RPMI8226 (cell line): Measurements from ENCODE around the gene FERMT2.
A peak's percentile ranks its signal among the peaks of the same experiment; 100 is the strongest.

Experiments
- DNase-seq: peaks from one replicate; pipeline ENCODE4 v3.0.0-alpha.2; 2015

FERMT2 gene

DNA sequence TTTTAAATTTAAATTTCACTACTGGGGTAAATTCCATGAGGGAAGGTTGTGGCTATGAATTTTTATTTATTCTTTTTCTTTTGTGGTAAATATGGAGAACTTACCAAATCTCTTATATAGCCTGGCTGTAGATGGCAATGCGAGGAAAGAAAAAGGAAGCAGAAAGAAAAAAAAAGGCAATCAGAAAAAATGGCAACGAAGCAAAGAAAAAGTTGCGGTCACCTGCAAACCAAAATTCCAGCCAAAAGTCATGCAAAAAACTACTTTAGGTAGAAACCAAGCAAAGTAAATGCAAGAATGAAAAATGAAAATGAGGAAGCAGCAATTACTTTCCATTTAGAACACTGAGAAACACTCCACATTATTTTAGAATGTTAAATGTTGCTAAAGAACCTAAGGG is 89.9 kb downstream of the FERMT2 start:
- DNase-seq: peak; percentile 25

DNA sequence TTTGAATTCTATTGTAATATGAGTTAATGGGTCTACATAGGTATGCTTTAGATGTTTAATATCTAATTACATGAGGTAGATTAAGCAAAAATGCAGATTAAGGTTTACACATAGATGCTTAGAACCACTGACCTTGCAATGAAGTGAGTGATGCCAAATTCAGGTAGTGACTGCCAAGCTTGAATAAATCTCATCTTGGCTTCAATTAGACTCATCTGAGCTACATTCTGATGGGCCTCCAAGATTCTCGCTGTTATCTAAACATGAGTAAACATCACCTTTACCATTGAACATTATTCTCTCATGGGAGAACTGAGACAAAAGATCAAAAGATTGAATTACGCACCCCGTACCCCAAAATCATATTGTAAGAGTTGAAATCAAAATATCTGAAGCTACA is 90.6 kb downstream of the FERMT2 start:
- no peak for DNase-seq

DNA sequence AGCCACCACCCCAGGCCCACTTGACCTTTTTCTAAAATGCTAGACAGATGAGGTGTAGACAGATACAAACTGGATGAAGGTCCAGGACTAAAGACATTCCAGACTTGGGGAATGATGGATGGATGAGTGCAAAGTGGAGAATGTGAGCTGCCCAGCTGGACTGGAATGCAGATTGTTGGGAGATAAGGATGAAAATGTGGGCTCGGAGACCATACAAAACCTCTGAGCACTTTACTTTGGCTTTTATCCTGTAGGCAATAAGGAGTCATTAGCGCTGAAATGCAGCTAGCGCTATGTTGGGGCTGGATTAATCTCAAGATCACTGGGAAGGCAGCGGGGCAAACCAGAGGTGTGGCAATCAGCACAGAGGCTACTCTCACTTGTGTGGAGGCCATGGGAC is 94.7 kb downstream of the FERMT2 start:
- no peak for DNase-seq

DNA sequence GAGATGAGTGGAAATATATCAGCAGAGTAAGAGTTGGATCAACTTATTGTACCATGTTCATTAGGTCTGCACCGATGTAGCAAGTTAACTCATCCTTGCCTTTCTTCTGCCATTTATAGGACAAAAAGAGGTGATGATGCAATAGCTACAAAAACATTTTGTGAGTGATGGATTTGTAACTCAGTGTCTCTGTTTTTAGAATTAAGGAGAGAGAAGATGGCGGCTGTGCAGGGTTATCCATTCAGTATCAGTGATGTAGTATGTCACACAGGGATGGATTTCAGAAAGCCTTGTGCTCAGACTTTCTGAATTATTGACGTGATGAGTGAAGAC is 97.4 kb downstream of the FERMT2 start:
- DNase-seq: no peak

GRCh38 chr14:52852810-52853521 is 97.9 kb downstream of the FERMT2 start:
- no peak for DNase-seq

- DNase-seq: no peak
Observed at GRCh38 chr14:52850451-52850909, 100.4 kb downstream of the FERMT2 start.

DNA sequence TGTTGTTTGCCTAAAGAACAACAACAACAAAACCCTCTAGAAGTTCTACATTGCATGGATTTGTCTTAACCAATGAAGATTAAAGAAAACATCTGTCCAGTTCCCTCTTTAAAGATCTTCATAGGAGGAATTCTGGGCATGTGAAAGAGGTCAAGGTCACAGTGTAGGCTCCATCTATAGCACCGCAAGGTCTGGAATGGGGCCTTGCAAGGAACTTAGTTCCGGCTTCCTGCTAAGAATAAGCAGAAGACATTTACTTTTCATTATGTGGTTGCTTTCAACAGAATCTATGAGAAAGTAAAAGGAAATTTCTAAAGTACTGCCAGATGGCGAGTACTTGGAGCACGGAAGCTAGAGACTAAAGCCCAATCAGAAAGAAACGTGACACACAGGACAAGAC is 102.2 kb downstream of the FERMT2 start:
- DNase-seq: no peak

DNA sequence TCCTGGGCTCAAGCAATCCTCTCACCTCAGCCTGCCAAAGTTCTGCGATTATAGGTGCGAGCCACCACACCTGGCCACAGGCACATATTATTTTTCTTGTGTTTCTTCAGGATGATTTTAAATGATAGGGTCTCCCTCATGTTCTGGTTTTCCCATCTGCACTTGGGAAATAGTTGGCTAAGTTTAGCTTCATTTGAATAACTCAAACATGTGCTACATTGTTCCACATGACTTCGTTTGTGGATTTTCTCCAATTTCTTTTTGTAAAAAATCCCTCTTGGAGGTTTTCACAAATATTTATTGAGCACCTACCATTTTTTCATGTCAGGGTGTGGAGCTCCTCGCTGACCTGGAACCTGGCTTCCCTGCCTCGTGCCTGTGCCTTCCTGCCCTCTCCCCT is 104.3 kb downstream of the FERMT2 start:
- no peak for DNase-seq

DNA sequence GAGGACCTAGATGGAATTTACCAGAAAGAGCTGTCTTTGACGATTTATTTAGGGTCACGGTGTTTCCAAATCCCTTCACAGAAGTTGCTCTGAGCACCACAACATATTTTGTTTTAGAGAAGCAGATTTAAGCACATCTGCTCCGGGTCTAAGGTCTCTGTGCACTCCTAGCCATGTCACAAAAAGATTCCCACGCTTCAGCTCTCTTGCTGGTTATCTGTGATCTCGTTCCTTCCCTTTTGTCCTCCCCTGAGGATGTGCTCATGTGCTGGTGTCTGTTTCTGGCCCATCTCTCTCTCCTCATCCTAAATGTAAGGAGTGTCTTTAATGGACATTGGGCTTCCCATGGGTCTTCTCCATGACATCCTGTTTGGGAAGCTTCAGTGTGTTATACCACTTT is 105.8 kb downstream of the FERMT2 start:
- no peak for DNase-seq

DNA sequence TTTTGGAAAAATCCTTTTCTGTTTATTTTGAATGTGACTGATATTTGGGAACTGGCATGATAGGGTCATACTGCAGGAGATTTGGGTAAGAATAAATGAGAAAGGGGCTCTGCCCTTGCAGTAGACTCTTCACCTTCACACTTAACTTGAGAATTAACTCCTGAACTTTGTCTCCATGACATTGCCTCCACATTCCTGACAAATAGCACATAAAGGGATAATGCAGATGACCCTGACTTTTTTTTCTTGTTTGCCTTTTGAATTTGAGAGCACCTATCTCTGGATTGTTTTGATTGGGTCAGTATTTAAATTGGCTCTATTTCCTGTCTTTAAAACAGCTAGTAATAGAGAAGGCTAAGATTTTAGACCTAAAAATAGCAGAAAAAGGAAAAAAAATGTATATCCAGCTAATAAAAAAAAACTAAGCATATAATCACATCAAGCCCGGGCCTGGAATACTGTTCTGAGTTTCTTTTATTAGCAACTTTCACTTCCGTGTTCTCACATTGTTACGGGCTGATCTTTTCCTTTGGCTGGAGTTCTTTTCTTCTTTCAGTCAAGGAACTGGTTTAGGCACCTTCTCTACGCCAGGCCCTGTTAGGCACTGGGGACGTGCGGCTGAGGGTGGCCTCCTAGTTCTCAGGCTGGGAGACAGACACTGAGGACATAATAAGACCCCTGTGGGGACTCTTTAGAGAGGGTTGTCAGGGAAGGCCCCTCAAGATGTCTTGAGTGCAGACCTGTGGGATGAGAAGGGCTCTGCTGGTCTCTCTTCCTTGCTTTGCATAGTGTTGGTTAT is 106.4 kb downstream of the FERMT2 start:
- peak; percentile 18 for DNase-seq

- no peak for DNase-seq
Observed at GRCh38 chr14:52840877-52841276, 110.0 kb downstream of the FERMT2 start.

GRCh38 chr14:52837451-52837850 is 113.4 kb downstream of the FERMT2 start:
- no peak for DNase-seq

GRCh38 chr14:52836063-52836462 is 114.8 kb downstream of the FERMT2 start:
- no peak for DNase-seq

GRCh38 chr14:52835122-52835903 is 115.5 kb downstream of the FERMT2 start:
- DNase-seq: no peak

DNA sequence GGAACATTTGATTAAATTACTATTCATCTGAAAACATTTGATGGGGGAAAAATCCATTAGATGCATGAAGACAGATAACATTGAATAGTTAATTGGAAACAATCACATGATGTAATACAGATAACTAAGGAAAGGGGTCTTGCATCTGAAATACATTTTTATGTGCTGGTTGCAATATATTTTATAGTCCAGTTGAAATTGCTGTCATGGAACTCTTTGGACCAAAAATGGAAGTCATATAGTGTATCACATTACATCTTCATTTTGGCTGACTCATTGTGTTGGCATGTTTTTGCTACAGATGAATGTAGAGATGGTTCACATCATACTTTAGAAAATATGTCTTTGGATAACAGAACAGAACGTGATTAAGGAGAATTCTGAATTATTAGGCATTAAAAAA is 116.4 kb downstream of the FERMT2 start:
- no peak for DNase-seq

DNA sequence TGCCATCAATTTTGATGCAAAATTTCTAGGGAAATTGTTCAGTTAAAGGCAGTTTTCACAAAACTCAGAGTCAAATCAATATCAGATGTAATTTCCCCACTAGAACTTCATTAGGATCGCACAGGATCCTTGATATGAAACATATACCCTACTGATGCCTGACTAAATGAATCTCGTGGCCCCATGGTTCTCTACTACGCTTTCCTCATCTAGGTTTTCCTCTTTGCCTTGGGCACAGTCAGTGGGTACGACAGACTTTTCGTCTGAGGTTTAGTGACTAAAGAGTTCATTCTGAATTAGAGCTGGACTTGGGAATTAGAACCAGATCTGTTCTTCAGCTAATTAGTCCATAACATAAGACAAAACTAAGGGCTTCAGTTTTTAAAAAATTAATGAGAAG is 117.0 kb downstream of the FERMT2 start:
- DNase-seq: no peak

GRCh38 chr14:52829527-52830185 is 121.2 kb downstream of the FERMT2 start:
- no peak for DNase-seq

DNA sequence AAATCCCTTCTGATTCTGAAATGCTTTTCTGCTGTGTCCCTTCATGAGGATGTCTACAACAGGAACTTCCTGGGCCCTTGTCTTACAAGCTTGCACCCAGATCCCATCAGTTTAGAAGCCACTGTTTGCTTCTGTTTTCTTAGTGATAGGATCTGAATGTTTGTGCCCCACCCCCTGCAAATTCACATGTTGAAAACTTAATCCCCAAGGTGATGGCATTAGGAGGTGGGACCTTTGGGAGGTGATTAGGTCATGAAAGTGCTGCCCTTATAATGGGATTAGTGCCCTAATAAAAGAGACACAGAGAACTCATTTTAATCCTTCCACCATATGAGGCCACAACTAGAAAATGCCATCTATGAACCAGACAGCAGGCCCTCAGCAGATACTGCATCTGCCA is 123.4 kb downstream of the FERMT2 start:
- DNase-seq: no peak

DNA sequence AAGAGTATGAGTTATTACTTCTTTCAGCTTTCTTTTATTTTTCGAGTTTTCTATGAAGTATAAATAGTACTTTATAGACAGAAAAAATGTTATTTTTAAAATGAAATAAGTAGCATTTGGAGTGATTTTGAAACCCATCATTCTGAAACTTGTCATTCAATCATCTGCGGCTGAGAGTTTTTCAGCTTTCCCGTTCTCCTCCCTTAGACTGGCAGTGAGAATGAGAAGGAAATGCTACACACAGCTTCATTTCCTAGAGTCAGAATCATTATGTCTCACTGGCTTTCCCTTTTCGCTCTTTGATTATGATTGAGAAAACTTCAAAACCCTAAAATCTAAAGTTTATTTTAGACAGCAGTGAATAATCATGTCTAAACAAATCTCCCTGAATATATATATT is 125.8 kb downstream of the FERMT2 start:
- DNase-seq: no peak

DNA sequence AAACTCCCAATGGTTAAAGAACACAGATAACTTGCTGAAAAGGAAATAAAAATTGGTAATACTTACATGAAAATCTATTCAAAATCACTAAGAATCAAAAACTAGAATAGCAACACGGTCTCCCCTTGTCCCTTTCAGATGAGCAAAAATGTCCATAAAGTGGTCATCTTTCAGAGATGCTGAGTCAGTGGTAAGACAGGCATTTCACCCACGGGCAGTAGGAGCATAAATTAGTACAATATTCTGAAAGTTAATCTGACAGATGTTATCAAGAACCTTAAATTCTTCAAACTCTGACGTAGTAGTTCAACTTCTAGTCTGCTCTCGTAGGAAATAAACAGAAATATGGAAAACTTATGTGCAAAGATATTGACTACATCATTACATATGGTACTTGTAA is 126.4 kb downstream of the FERMT2 start:
- DNase-seq: no peak

DNA sequence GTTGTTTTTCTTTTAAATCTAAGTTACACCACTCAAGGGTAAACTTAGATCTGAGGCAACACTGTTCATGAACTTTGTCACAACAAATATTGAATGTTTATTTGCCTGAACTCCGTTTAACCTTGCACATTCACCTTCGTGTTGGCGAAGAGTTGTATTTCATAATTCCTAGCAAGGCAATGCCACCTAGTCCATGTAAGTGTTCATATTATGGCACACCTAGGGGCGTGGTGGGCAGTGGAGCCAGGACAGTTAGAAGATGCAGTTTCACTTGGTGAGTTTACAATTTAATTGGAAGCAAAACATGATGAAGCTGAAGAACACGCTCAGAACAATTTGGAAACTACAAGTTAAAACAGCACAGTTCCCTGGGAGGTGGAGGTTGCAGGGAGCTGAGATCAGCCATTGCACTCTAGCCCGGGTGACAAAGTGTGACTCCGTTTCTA is 129.0 kb downstream of the FERMT2 start:
- DNase-seq: no peak

GRCh38 chr14:52808101-52808500 is 142.7 kb downstream of the FERMT2 start:
- DNase-seq: no peak
